Measurements from ENCODE around the gene PRM3.

PRM3 gene

GRCh38 chr16:11242658-11243057 is 30.8 kb downstream of the PRM3 start:
- no peak for ATAC-seq

- ATAC-seq, result no peak
These were observed 31.8 kb downstream of the PRM3 start for GRCh38 chr16:11241480-11242204.

GRCh38 chr16:11240636-11241473 is 32.6 kb downstream of the PRM3 start:
- peak in 1 of 2 donors; percentile 12 for ATAC-seq

- peak; percentile 23 to 56 for ATAC-seq
These were observed 33.5 kb downstream of the PRM3 start for GRCh38 chr16:11239644-11240632.

- ATAC-seq, result no peak
These were observed 34.9 kb downstream of the PRM3 start for GRCh38 chr16:11238272-11239202.

GRCh38 chr16:11236461-11237254 is 36.8 kb downstream of the PRM3 start:
- ATAC-seq, result no peak

- ATAC-seq, result no peak
These were observed 37.8 kb downstream of the PRM3 start for GRCh38 chr16:11235703-11235991.

- ATAC-seq, result no peak
These were observed 38.3 kb downstream of the PRM3 start for GRCh38 chr16:11234884-11235702.

- ATAC-seq, result peak; percentile 65 to 69
These were observed 39.6 kb downstream of the PRM3 start for GRCh38 chr16:11233727-11234376.

GRCh38 chr16:11232852-11233726 is 40.3 kb downstream of the PRM3 start:
- ATAC-seq, result peak; percentile 81 to 86

- ATAC-seq, result no peak
These were observed 41.1 kb downstream of the PRM3 start for GRCh38 chr16:11232302-11232851.

GRCh38 chr16:11231367-11231970 is 42.0 kb downstream of the PRM3 start:
- ATAC-seq, result no peak

GRCh38 chr16:11229906-11230305 is 43.5 kb downstream of the PRM3 start:
- no peak for ATAC-seq

- ATAC-seq, result no peak
These were observed 44.0 kb downstream of the PRM3 start for GRCh38 chr16:11229432-11229831.

- no peak for ATAC-seq
These were observed 47.5 kb downstream of the PRM3 start for GRCh38 chr16:11225677-11226549.

GRCh38 chr16:11224894-11225676 is 48.3 kb downstream of the PRM3 start:
- peak; percentile 81 to 84 for ATAC-seq
